Brain microvascular endothelial cell (primary cell): ENCODE measurements around the gene DOLPP1.

Experiments
- DNase-seq: peaks from one replicate; pipeline ENCODE4 v3.0.0-alpha.2; 2020
- H3K27ac ChIP-seq: fragments of 250-450 bp; sonication (Bioruptor Pico); 2 replicates; pipeline ENCODE4 v1.5.1; 2020; ENCODE audit warnings: mild to moderate bottlenecking, moderate library complexity
- H3K27me3 ChIP-seq: fragments of 250-450 bp; sonication (Bioruptor Pico); replicated peaks from 2 replicates; pipeline ENCODE4 v1.5.1; 2020; ENCODE audit warnings: mild to moderate bottlenecking
- H3K36me3 ChIP-seq: fragments of 250-450 bp; sonication (Bioruptor Pico); replicated peaks from 2 replicates; pipeline ENCODE4 v1.5.1; 2020; ENCODE audit warnings: mild to moderate bottlenecking
- H3K4me3 ChIP-seq: 2 replicates; pipeline ENCODE4 v1.5.1; 2011; ENCODE audit warnings: low read depth, mild to moderate bottlenecking, control low read depth, low read length, moderate library complexity
- CTCF ChIP-seq: IDR thresholded peaks from 2 replicates; pipeline ENCODE4 v1.5.1; 2011; ENCODE audit warnings: low read depth, mild to moderate bottlenecking, moderate library complexity, low read length, control low read depth, inconsistent platforms; ENCODE audit errors: missing control alignments
- in situ Hi-C: cut with HindIII; loops from 2 replicates; pipeline ENCODE4 v1.10.0; 2017; ENCODE audit warnings: low sequenced_read_pairs, low pct_ligation_motif_present

Gene DOLPP1

DNA sequence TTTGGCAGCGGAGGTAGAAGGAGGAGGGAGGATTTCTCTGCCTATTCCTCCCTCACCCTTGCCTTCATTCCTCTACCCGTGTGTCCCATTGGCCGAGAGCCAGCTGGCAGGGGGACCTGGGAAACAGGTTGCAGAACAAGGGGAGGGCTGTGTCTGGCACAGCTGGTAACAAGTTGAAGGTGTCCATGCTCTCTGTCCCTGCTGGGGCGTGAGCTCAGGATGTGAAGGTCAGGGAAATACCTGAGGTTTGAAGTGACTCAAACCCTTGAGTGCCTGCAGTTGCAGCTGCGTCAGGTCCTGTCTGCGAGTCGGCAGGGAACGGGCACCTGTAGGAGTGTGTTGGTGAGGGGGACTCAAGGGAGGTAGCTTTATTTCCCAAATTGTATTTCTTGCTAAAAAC lies 28.3 kb upstream of the DOLPP1 start:
- no peak overlapping the region for H3K4me3 ChIP-seq
- H3K27ac ChIP-seq, result no peak overlapping the region
- in situ Hi-C loops, result no loop called here
- no peak for DNase-seq
- no peaks in the 10 kb centered on the region for H3K27me3 ChIP-seq
- peaks cover 25% of the 10 kb centered on the region for H3K36me3 ChIP-seq
- no peak for TF ChIP-seq CTCF

DNA sequence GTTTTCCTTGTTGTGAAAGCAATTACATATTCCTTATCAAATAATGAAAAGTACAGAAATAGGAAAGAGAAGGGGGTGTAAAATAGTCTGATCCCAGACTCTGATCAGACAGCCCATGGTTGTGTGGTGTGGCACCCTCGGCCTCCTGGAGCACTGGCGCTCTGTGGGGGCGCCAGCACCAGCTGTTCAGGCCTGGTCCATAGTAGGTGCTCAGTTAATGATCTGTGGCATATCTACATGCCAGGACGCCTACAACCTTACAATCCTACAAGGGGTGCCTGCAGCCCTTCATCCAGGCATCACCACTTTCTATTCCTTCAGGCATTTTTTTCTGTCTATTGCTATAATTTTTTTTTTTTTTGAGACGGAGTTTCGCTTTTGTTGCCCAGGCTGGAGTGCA lies 27.9 kb upstream of the DOLPP1 start:
- H3K4me3 ChIP-seq, result no peak overlapping the region
- H3K36me3 ChIP-seq, result peaks cover 24% of the 10 kb centered on the region
- H3K27me3 ChIP-seq, result no peaks in the 10 kb centered on the region
- no peak for TF ChIP-seq CTCF
- no peak for DNase-seq
- in situ Hi-C loops, result no loop called here
- H3K27ac ChIP-seq, result no peak overlapping the region

GRCh38 chr9:129054163-129054851 lies 26.6 kb upstream of the DOLPP1 start:
- DNase-seq, result no peak
- TF ChIP-seq CTCF, result no peak
- in situ Hi-C loops, result no loop called here
- Histone ChIP-seq H3K36me3 (peaks cover 16% of the 10 kb centered on the region), H3K4me3 (no peak overlapping the region), H3K27ac (no peak overlapping the region), H3K27me3 (no peaks in the 10 kb centered on the region)

DNA sequence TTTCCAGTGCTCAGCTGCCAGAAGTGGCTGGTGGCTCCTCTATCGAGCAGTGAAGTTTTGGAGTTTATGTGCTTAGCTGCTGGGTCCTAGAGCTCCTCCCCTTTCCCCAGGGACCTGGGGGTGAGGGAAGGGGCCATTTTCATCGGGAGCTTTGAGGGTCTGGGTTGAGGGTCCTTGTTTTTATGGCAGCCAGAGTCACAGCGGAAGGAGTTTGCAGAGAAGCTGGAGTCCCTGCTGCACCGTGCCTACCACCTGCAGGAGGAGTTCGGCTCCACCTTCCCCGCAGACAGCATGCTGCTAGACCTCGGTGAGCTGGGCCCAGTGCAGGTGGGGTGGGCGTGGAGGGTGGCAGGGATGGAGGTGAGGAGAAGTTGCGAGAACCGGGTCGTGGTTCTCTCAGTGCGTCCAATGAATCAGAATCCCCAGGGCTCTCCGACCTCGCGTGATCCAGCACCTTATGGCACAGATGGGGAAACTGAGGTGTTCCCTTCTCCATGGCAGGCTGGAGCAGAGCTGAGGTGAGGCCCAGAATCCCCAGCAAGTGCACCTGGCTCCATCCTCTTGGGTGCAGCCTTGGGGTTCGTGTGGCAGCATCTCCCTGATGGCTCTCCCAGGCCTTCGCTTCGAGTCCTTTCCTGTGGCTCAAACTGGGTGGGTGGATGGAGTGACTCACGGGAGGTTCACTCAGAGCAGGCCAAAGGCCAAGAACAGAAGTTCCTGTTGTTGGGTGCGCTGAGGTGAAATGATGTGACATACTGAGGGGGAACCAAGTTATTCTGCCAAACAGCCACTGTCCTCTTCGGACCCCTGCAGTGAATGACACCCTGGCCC lies 21.7 kb upstream of the DOLPP1 start:
- peaks cover 10% of the 10 kb centered on the region for H3K36me3 ChIP-seq

More for the DNA sequence above, 21.7 kb upstream of the DOLPP1 start:
- H3K27ac ChIP-seq, result no peak overlapping the region
- no peaks in the 10 kb centered on the region for H3K27me3 ChIP-seq
- H3K4me3 ChIP-seq, result no peak overlapping the region
- DNase-seq, result peak; percentile 25
- in situ Hi-C loops, result no loop called here
- no peak for TF ChIP-seq CTCF
